HG03097 (cell line): ENCODE measurements around the gene TFPI2.

Experiments
- ATAC-seq: cut with Tn5 transposase; IDR thresholded peaks from one replicate; pipeline ENCODE4 v1.9.1; 2021; ENCODE audit not compliant: unreplicated experiment, low FRiP score

The TFPI2 gene

GRCh38 chr7:93860261-93860660, 30.3 kb downstream of the TFPI2 start:
- ATAC-seq, result no peak

GRCh38 chr7:93858857-93859256, 31.7 kb downstream of the TFPI2 start:
- ATAC-seq, result no peak

GRCh38 chr7:93856323-93856722, 34.2 kb downstream of the TFPI2 start:
- no peak for ATAC-seq

DNA sequence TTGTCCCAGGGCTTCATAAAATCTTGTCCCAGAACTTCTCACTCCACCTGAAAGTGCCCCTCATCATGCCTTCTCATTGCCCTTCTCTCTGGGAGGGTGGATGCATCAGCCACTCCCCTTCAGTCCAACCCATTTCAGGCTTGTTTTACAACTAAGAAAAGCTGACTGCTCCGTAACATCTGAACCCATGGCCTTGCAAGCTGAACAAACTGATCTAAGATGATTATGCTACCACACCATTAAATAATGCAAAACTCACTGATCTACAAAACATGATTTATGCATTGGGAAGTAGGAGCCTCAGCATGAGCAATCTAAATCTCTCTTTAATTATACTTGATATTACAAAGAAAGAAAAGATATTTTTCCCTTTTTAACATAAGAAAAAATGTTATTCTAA, 34.8 kb downstream of the TFPI2 start:
- no peak for ATAC-seq

DNA sequence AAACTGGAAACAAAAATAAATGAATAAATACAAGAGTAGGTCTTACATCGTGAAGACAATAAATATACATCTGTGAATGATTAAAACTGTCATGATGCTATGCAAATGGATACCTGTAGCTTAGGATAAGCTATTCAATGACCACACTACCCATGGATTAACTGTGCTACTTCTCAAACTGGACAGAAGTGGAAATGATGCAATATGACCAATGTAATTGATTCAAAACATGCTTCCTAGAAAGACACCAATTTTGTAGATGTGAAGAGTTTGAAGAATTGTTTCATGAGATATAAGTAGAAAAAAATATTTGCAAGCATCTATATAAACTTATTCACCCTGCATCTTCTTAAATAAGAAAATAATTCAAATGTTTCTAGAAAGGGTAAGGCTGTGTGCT, 36.1 kb downstream of the TFPI2 start:
- no peak for ATAC-seq

DNA sequence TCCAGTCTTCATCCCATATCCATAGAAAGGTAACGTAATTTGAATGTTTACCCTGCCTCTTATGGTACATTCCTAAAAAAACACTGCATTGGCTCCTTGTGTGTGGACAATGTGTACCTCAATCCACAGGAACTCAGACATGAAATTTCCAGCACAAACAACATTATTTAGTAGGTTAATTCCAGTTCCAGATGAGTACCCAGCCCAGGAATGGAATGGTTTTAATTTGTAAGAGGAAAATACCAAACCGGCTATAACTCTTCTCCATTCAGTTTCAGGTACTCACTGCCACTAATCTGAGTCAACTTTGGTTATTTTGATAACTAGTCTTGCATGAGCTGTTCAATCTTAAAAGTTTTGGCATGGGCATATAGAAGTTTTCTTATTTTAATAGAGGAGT, 39.0 kb downstream of the TFPI2 start:
- ATAC-seq, result no peak

DNA sequence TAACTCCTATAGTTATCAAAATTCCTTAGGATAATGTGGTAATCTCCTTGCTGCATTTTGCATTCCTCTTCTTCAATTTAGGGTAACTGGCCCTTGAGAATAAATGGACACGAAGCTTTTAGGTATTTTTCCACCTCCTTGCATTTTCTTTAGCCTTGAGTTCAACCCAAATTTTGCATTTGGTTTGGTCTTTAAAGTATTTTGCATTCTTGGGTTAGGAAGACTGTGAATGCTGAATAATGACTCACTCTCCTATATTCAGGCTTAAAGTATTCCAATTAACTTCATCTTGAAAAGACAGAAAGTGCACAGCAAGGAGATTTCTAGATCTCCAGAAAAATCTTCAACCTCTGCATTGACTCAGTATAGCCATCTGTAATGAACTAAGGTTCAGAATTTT, 47.3 kb downstream of the TFPI2 start:
- ATAC-seq, result no peak

GRCh38 chr7:93838966-93839365, 51.6 kb downstream of the TFPI2 start:
- no peak for ATAC-seq

DNA sequence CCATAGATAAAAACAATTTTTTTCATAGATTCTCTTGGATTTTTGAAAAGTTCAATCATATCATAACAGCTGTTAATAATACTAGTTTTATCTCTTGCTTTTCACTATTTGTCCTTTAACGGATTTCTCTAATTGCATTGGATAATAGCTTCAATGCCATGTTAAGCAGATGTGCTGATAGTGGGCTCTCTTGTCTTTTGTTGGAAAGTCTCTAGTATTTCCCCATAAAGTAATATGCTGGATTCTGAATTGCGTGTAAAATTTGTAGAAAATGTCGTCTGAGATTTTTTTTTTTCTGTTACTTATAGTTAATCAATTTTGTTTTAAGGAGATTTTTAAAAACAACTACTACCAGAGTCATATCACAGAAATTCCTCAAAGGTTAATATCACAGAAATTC, 53.3 kb downstream of the TFPI2 start:
- no peak for ATAC-seq

GRCh38 chr7:93836116-93836515, 54.4 kb downstream of the TFPI2 start:
- no peak for ATAC-seq

DNA sequence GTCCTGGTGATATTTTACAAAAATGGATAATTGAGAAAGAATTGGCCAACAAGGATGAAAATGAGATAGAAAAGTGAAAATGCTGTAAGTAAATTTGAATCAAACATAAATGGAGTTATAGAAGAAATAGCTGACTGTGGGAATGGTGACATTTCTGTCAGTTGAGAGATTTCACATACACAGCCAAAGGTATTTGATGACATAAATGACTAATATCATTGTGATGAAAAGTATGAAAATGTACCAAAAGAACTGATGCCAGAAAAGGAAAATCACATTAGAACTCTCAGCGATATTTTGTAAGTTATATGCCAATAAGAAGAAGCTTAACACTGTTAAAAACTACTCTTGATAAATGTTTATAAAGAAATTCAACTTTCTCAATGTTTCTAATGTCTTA, 54.9 kb downstream of the TFPI2 start:
- no peak for ATAC-seq
